ENCODE data around the gene NID1. TPM values are rescaled to one million over a fixed set of nuclear protein-coding genes. Genes with fewer than 3 reads are reported as not detected.

NID1 gene
- total RNA-seq, 2 donors from 2014 or later, result 28.5 to 58.0 TPM

DNA sequence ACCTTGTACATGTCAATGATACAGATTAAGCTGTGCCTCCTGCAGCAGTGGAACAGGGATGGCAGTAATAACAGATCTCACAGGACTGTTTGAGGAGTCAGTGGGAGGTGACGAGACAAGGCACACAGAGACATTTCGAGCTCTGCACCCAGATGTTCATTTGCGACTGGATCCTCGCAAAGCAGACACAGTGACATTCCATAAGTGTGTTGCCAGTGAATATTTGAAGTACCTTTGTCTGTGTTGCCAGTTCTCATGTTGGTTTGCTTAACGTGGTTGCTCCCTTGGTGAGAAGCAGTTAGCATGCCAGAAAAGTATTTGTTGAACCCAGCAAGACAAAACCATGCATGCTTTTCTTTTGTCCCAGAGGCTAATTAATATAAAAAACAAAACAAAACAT, 67.0 kb downstream of the NID1 start:
- no peaks in the 10 kb centered on the region for H3K4me1 ChIP-seq
- H3K36me3 ChIP-seq (replicated peaks in 1 of 2; ENCODE audit: insufficient read depth in 1 of 2, low read depth in 2 of 2), result no peaks in the 10 kb centered on the region
- WGBS, 2 donors, result 83 to 85% methylated on average over 5 of the region's 5 CpGs
- no peak overlapping the region for H3K4me3 ChIP-seq
- no peak for TF ChIP-seq POLR2A (IDR thresholded peaks at IDR 0.05)
- TF ChIP-seq, protein P1, sequence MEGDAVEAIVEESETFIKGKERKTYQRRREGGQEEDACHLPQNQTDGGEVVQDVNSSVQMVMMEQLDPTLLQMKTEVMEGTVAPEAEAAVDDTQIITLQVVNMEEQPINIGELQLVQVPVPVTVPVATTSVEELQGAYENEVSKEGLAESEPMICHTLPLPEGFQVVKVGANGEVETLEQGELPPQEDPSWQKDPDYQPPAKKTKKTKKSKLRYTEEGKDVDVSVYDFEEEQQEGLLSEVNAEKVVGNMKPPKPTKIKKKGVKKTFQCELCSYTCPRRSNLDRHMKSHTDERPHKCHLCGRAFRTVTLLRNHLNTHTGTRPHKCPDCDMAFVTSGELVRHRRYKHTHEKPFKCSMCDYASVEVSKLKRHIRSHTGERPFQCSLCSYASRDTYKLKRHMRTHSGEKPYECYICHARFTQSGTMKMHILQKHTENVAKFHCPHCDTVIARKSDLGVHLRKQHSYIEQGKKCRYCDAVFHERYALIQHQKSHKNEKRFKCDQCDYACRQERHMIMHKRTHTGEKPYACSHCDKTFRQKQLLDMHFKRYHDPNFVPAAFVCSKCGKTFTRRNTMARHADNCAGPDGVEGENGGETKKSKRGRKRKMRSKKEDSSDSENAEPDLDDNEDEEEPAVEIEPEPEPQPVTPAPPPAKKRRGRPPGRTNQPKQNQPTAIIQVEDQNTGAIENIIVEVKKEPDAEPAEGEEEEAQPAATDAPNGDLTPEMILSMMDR (IDR thresholded peaks at IDR 0.05), result no peak
- no peaks in the 10 kb centered on the region for H3K27me3 ChIP-seq
- no peaks in the 10 kb centered on the region for H3K9me3 ChIP-seq
- ATAC-seq (no peak), DNase-seq (no peak)
- no peak overlapping the region for H3K27ac ChIP-seq
- intact Hi-C loops (cut with DNase I), result no loop called here

DNA sequence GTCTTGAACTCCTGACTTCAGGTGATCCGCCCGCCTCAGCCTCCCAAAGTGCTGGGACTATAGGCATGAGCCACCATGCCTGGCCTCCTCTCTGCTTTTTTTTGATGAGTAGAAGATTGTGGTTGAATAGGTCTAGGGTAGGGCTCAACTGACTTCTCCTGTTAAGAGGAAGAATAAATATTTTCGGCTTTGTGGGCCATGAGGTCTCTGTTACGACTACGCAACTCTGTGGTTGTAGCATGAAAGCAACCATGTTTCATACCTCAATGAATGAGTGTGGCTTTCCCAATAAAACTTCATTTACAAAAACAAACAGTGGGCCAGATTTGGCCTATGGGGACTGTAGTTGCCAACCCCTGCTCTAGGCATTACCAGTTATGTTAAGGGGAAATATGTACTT, 67.8 kb downstream of the NID1 start:
- no peak overlapping the region for H3K4me3 ChIP-seq
- H3K4me1 ChIP-seq, result no peaks in the 10 kb centered on the region
- intact Hi-C loops (cut with DNase I), result no loop called here
- H3K36me3 ChIP-seq (replicated peaks in 1 of 2; ENCODE audit: insufficient read depth in 1 of 2, low read depth in 2 of 2), result no peaks in the 10 kb centered on the region
- H3K9me3 ChIP-seq, result no peaks in the 10 kb centered on the region
- H3K27ac ChIP-seq, result no peak overlapping the region
- WGBS, 2 donors, result 85 to 98% methylated on average over 5 of the region's 5 CpGs
- DNase-seq (no peak), ATAC-seq (no peak)
- TF ChIP-seq, protein P1 (IDR thresholded peaks at IDR 0.05), result no peak
- no peak for TF ChIP-seq POLR2A (IDR thresholded peaks at IDR 0.05)
- no peaks in the 10 kb centered on the region for H3K27me3 ChIP-seq

DNA sequence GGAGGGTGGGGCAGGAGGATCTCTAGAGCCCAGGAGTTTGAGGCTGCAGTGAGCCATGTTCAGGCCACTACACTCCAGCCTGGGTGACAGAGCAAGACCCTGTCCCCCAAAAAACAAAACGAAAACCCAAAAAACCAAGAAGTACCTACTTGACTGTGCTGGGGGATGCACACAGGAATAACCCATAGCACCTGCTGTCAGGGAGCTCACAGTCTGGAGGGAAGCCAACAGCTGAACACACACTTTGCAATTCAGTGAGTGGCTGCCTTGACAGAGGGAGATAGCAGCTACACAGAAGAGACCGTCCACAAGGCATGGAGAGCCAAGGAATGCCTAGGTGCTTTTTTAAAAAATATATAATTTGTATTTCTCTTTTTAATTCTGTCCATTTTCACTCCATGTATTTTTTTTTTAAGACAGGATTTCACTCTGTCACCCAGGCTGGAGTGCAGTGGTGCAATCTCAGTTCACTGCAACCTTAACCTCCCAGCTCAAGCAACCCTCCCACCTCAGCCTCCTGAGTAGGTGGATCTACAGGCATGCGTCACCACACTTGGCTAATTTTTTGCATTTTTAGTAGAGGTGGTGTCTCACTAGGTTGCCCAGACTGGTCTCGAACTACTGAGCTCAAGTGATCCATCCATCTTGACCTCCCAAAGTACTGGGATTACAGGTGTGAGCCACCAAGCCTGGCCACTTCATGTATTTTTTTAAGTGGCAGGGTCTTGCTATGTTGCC, 68.7 kb downstream of the NID1 start:
- ATAC-seq (no peak), DNase-seq (peak in 1 of 4 donors; percentile 26)
- H3K9me3 ChIP-seq, result no peaks in the 10 kb centered on the region
- intact Hi-C loops (cut with DNase I), result no loop called here
- H3K27ac ChIP-seq, result no peak overlapping the region
- H3K4me1 ChIP-seq, result no peaks in the 10 kb centered on the region
- no peak overlapping the region for H3K4me3 ChIP-seq
- H3K27me3 ChIP-seq, result no peaks in the 10 kb centered on the region
- WGBS, 2 donors, result 60 to 67% methylated on average over 4 of the region's 4 CpGs
- H3K36me3 ChIP-seq (replicated peaks in 1 of 2; ENCODE audit: insufficient read depth in 1 of 2, low read depth in 2 of 2), result no peaks in the 10 kb centered on the region
- TF ChIP-seq POLR2A (IDR thresholded peaks at IDR 0.05), result no peak
- TF ChIP-seq, protein P1 (IDR thresholded peaks at IDR 0.05), result no peak

DNA sequence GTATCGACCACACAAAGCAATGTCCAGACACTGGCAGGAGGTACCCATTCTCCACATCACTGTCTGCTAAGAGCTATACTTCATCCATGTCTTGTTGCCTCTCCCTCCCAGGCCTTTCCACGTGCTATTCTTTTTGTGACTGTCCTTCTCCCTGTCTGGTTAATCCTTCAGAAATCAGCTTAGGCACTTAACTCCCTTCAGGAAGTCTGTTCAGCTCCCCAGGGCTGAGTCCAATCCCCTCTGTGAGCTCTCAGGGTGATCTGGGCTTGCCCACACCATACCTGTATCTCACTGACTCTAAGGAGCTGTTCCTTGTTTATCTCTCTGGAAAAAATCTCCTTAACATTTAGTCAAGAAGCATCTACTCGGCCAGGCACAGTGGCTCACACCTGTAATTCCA, 69.4 kb downstream of the NID1 start:
- Histone ChIP-seq H3K4me1 (no peaks in the 10 kb centered on the region), H3K4me3 (no peak overlapping the region), H3K27ac (no peak overlapping the region), H3K36me3 (replicated peaks in 1 of 2; ENCODE audit: insufficient read depth in 1 of 2, low read depth in 2 of 2) (no peaks in the 10 kb centered on the region), H3K27me3 (no peaks in the 10 kb centered on the region), H3K9me3 (no peaks in the 10 kb centered on the region)
- no peak for TF ChIP-seq POLR2A (IDR thresholded peaks at IDR 0.05)
- TF ChIP-seq, protein P1 (IDR thresholded peaks at IDR 0.05), result no peak
- no peak for DNase-seq
- intact Hi-C loops (cut with DNase I), result no loop called here
- ATAC-seq, result no peak
- WGBS, 2 donors, result 73 to 74% methylated on average over 3 of the region's 3 CpGs

DNA sequence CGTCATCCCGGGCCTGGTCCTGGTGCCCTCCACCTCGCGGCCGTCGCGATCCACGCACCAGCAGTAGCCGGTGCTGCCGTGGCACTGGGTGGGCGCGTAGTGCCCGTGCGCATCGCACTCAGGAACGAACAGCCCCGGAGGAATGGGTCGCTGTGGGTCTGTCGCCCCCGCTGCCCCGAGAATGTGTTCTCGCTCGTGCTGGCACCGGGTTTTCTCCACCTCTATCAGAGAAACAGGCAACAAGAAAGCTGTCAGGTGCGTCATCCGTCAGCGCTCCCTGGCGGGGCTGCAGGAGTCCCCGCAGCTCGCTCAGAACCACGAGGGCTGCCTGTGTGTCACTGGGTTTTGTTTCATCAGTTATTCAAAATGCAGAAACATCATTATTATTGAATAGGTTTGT, 71.2 kb downstream of the NID1 start:
- H3K27ac ChIP-seq, result no peak overlapping the region
- TF ChIP-seq POLR2A (IDR thresholded peaks at IDR 0.05), result no peak
- TF ChIP-seq, protein P1 (IDR thresholded peaks at IDR 0.05), result no peak
- intact Hi-C loops (cut with DNase I), result no loop called here
- H3K4me1 ChIP-seq, result no peaks in the 10 kb centered on the region
- no peaks in the 10 kb centered on the region for H3K27me3 ChIP-seq
- H3K36me3 ChIP-seq (replicated peaks in 1 of 2; ENCODE audit: insufficient read depth in 1 of 2, low read depth in 2 of 2), result no peaks in the 10 kb centered on the region
- DNase-seq, result no peak
- H3K4me3 ChIP-seq, result no peak overlapping the region
- 86 to 92% methylated on average over 11 to 31 of the region's 31 CpGs for WGBS, 2 donors
- H3K9me3 ChIP-seq, result no peaks in the 10 kb centered on the region
- ATAC-seq, result no peak
